CD4-positive, alpha-beta T cell treated with Interleukin-15 for 4 hours (primary cell): ENCODE results near the gene STRIP2.
"Not testable (repeated sequence)": the region's sequence is repeated elsewhere in the genome, so short reads cannot be mapped to it uniquely, and the experiment has no call there.

Experiments used
- DNase-seq: peaks from one replicate; pipeline ENCODE4 v3.0.0-alpha.2; 2020; ENCODE audit warnings: low spot score

Gene STRIP2

DNA sequence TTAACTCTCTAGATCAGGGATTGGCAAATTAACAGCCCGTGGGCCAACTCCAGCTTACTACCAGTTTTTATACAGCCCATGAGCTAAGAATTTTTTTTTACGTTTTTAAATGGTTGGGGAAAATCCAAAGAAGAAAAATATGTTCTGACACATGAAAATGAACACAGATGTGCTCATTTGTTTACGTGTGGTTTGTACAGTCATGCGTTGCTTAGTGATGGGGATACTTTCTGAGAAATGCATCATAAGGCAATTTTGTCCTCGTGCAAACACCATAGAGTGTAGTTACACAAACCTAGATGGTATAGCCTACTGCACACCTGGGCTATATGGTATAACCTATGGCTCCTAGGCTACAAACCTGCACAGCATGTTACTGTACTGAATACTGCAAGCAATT lies 59.8 kb downstream of the STRIP2 start:
- DNase-seq = peak; percentile 37

DNA sequence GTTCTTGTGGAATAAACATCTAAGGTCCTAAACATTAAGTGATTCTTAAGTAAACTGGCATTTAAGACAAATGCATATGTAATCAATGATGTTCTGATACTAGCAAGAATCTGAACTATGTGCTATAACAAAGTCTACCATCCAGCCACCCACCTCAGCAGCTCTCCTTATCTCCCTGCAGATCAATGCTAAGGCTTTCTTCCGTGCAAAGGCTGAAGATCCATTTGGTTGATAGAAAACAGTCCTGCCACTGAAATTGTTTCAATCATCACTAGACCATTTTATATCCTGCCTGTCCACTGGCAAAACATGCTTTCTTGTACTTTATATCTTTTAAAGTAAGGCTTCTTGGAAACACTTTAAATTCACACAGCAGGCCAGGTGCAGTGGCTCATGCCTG lies 61.8 kb downstream of the STRIP2 start:
- DNase-seq = no peak

DNA sequence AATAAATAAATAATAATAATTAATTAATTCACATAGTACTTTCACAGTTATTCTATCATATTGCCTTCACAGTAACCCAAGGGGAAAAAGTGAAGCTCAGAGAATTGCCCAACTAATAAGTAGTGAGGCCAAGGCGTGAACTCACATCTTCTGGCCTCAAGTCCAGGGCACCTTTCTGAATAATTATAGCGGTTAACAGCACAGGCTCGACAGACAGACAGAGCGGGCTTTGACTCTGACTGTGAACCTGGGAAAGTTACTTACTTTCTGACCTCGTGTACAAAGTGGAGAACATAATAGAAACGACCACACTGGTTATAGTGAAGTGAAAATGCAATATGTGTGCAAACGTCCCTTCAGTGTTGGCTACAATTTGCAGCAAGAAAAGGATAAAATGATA lies 62.4 kb downstream of the STRIP2 start:
- no peak for DNase-seq

DNA sequence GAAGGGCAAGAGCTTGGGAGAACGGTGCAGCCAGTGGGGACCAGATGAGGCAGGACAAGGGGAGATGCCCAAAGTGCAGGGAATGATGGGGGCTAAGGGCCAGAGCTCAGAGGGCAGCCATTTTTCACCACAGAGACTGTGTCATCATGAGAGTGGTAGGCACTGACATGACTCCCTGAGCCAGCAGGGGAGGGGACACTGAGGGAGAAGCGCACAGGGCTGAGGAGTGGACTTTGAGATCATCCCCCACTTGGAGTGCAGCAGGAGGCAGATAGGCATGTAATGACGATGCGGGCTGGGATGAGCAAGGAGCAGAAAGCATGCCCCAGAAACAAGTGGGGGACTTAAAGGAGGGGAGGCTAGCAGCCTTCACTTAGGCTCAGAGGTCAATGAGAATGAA lies 62.9 kb downstream of the STRIP2 start:
- DNase-seq = no peak

DNA sequence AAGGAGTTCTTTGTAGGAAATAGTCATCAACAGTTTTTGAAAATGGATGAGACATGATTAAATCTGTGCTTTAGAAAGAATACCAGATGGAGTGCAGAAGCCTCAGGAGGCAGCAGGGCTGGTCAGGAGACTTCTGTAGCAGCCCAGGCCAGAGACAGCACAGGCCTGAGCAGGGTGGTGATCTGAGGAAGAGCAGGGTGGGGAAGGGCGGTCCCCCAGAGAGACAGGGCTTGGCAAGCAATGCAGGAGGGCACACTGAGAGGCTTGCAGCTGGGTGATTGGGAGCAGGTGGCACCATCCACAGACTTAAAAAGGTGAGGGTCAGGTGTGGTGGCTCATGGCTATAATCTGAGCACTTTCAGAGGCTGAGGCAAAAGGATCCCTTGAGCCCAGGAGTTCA lies 63.8 kb downstream of the STRIP2 start:
- no peak for DNase-seq

DNA sequence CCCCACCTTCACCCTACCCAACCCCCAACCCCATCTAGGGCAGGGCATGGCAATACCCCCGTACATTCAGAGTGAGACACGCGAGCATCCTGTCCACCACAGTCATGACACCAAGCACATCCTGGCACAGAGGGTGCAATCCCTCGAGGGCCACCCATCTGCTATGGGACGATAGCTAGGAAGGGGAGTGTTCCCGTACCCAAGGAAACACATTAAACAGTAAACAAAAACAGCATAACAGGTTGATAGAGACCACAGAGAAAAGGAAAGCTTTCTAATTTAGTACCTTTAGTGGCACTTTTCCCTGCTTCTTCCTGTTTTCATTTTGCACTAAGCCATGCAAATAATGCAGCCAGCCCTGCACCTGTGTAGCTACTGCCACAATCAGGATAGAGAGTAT lies 65.8 kb downstream of the STRIP2 start:
- DNase-seq = no peak

DNA sequence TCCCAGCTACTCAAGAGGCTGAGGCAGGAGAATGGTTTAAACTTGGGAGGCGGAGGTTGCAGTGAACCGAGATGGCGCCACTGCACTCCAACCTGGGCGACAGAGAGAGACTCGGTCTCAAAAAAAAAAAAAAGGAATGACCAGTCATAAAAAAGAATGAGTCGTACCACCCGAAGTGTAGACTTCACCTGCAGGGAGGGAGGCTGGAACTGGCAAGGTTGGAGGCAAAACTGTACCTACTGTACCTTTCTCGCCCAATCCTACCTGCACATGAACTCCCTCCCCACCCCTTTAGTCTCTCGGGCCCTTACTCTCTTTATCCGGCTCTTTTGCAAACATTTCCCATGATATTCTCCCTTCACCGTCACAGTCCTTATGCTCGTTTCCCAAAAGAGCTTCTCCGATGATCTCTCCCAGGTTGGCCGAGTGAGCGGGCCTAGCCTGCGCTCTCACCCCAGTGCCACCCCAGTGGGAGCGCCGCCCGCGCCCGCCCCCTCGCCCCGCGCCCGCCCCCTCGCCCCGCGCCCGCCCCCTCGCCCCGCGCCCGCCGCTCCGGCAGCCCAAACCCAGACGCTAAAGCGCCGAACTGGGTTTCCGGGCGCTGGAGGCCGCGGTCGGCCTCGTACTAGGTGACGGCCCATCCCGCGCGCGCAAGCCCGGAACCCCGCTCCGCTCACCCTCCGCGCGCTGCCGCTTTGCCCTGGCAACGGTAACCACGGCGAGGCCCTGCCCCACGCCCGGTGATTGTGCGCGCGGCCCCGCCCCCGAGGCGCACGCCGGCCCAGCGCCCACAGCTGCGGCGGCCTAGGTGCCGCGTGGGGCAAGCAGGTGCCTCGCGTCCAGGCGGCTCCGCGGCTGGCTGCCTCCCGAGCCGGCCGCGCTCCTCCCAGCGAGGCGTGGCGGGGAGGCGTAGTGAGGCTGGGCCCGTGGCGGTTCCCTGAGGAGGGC lies 67.8 kb downstream of the STRIP2 start, which contains the start of gene SMKR1:
TSS of gene SMKR1 (plus strand) at position 772 of the 948 bp plus-strand sequence. CDS start 294 bp downstream, outside the sequence.
- peak; percentile 95 for DNase-seq

DNA sequence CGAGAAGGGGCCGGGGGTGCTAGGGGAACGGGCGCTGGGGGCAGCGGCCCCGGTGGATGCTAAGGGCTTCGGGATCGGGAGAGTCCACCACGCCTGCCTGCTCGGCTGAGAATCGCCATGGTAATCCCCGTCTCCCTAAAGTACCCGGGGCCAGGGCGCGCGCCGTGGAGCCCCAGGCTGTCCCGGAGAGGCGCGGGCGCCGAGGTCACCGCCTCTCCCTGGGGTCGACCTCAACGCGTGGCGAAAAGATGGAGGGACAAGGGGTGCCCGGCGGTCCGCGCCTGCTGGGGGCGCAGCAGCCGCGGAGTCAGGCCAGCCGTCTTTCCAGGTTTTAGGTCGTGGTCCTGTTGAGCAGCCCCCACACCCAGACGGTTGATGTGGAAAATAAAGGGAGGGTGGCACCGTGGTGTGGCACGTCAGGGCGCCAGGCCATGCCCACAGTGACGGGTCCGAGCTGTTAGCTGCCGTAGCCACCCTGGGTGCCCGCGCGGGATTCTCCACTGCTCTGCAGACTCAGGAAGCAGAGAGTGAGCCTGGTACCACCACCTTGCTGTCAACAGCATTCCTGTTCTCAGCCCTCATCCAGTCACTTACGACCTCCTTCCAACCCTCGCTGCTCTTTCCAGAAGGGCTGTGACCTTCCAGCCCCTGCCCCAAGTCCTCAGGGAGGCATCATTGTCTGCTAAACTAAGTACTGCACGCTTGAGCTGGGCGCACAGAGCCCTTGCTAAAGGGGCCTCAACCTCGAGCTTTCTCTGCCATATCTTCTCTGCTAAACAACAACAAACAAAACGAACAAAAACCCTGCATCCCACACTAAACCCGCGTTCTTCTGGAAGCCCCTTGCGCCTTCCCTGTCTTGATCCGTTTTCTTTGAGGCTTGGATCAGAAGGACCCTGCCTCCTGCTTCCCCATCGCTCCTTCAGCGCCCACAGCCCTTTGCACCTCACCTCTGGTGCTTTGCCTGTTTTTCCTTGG lies 68.8 kb downstream of the STRIP2 start:
- DNase-seq = no peak

DNA sequence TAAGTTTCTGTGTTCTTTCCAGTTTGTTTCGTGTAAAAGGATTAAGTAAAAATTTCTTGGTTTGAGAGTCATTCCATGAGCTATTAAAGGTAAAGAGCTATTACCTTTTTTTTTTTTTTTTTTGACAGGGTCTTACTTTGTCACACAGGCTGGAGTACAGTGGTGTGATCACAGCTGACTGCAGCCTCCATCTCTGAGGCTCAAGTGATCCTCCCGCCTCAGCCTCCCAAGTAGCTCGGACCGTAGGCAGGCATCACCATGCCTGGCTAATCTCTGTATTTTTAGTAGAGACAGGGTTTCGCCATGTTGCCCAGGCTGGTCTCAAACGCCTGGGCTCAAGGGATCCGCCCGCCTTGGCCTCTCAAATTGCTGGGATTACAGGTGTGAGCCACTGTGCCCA lies 69.5 kb downstream of the STRIP2 start:
- no peak for DNase-seq

DNA sequence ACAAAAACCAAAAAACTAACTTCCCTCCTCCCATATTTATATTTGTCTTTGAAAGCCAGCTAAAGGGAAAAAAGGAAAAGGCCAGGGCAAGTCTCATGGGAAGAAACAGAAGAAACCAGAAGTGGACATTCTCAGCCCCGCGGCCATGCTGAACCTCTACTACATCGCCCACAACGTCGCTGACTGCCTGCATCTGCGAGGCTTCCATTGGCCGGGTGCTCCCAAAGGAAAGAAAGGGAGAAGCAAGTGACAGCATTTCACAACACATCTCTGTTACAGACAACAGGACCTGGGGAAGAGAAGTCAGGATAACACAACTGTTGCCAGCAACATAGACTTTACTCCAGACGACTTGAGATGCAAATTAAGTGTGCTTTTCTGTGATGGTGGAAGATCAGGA lies 78.0 kb downstream of the STRIP2 start:
- DNase-seq = no peak

DNA sequence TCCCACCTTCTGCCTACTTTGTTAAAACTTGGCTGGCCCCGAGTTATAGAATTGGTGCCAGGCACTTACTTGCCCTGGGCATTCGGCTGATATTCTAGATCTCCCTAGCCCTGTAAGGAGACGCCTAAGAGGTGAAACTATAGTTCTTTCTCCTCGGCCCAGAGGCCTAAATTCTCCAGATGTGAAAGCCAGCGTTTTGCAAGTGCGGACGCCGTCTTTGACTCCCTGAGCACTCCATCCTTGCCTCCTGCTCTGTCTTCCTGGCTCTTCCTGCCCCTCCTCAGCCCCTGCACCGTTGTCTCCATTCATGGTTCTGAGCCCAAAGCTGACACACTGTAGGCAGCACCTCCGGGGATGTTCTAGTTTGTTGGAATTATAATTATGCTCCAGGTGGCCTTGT lies 79.3 kb downstream of the STRIP2 start:
- DNase-seq = no peak

DNA sequence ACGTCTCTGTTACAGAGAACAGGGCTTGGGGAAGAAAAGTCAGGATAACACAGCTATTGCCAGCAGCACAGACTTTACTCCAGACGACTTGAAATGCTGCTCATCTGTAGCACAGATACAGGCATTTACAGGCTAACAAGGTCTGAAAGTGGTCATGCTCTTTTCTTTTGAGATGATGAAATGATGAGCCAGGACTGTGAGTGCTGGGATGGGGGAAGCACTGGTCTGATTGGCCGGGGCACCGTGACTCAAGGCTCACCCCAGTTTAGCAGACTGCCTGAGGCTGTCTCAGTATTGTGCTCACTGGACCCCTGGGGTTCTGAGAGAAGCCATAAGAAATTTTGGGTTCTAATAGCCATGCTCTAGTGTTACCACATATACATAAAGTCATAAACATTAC lies 80.5 kb downstream of the STRIP2 start:
- DNase-seq = no peak

DNA sequence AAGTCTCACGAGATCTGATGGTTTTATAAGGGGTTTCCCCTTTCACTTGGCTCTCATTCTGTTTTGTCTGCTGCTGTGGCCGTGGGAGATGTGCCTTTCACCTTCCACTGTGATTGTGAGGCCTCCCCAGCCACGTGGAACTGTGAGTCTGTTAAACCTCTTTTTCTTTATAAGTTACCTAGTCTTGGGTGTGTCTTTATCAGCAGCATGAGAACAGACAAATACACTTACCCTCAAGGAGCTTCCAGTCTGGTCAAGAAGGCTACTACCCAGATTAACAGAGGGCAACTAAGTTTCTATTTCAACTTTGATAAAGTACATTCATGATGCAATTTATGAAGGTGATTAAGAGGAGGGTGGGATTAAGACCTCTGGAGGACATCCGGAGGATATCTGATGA lies 81.1 kb downstream of the STRIP2 start:
- no peak for DNase-seq

DNA sequence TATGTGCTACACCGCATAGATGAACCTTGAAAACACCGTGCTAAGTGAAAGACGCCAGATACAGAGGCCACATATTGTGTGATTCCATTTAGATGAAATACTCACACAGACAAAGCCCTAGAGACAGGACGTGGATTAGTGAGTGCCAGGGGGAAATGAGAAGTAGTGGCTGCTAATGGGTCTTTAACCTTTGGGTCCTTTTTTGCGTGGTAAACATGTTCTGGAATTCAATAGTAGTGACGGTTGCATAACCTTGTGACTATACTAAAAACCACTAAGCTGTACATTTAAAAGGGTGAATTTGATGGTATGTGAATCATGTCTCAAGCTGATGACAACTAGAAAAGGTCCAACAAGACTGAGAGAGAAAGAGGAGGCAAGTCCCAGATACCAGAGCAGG lies 83.7 kb downstream of the STRIP2 start:
- no peak for DNase-seq

DNA sequence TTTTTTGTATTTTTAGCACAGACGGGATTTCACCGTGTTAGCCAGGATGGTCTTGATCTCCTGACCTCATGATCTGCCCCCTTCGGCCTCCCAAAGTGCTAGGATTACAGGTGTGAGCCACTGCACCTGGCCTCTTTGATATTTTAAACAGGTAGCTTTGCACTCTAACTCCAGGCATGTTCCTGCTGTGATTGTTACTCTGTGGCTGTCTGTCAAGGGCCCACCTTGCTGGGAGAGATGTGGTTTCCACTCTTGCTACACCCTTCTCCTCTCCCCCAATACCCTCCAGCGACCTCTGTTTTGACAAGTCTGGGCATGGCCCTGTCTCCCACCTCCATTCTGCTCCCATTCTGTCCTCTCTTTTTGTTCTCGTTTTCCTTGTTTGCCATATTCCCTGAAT lies 85.2 kb downstream of the STRIP2 start:
- DNase-seq = no peak

DNA sequence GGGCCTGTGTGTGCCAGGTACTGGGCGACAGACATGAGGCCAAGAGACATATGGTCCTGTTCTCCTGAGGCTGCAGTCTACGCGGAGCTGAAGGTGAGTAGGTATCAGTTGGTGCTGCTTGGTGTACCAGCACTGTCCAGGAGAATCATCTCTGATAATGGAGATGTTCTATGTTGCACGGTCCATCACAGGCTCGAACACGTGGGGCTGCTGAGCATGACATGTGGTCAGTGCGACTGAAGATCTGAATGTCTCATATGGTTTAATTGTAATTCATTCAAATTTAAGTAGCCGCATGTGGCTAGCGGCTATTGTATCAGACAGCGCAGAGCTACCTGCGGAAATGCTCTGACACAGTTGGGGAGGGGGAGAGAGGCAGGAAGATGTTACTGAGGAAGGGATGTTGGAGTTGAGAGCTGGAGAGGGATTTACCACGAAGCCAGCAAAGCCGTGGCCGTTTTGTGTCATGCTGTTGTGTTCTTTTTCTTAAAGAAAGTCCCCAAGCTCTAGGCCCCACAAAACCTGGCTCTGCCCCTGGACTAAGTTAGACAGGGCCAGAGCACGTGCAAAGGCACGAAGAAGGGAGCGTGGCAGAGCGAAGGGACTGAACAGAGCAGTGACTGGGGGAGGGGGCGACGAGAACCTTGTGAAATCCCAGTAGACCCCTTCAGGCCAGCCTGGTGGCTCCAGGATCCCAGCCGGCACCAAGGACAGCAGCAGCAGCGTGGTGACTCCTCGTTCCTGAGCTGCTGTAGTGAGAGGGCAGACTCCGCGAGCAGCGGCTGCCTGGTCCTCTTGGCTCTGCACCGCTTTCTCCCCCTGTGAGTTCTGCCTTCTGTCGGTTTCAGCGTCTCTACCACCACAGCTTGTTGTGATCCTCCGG lies 88.1 kb downstream of the STRIP2 start:
- no peak for DNase-seq

DNA sequence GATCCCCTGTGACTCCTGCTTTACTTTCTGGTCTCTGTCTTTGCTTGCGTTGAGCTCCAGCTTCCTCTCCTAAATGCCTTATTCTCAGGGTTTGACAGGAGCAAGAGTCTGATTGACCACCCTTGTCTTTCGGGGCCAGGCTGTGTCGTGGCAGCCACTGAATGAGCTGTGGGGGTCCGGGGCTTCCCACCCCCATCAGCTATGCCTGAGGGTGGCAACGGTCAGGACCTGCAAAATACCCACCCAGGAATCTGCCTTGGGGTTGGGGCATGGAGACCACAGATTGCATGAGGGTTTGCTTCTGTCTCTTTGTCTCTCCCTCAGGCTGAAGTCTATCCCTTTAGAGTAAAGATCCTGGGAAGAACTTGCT lies 88.7 kb downstream of the STRIP2 start:
- no peak for DNase-seq

DNA sequence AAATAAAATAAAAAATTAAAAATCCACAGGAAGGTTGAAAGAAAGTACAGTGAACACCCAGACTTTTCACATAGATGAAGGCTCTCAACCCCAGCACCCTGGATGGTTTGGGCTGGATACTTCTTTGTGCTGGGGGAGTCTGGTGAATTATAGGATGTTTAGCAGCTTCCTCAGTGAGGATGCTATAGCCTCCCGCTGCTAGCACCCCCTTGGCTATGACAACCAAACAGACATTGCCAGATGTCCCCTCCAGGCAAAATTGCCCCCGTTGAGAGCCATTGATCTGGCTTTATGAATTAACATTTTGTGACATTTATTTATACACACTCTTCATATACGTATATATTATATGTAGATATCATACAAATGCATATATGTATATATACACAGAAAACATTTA lies 89.7 kb downstream of the STRIP2 start:
- DNase-seq = no peak

DNA sequence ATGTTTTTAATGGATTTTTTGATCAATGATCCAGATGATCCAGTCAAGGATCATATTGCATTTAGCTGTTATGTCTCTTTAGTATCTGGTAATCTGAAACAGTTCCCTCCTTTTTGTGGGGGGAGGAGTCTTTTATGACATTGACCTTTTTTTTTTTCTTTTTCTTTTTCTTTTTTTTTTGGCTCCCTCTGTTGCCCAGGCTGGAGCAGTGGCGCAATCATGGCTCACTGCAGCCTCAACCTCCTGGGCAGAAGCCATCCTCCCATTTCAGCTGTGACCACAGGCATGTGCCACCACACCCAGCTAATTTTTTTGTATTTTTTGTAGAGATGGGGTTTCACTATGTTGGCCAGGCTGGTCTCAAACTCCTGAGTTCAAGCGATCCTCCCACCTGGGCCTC lies 90.2 kb downstream of the STRIP2 start:
- DNase-seq = not testable (repeated sequence)

DNA sequence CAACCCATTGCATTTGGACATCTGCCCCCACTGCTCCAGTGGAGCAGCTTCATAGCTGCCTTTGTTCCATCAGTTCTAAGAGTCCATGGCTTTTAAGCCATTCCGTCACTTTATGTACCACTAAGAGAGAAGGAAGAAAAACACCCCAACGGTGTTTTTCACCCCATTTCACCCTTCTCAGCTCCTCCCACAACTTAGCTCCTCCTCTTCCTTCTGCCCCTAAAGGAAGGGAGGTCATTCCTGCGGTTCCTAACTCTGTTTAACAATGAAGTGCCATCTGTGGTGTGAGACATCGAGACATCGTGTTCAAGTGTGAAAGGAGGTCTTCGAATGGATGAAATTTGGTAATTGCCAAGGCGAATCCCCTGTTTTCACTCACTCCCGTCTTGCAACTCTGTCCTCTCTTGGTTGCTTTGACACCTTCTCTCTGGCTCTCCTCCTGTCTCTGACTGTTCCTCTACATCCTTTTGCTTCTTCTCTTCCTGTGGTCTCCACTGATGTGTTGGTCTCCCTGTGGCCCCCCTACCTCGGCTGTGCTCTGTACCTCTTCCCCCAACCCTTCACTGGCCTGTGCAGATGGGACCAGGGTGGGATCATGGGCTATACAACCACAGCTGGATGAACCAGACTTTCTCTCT lies 91.1 kb downstream of the STRIP2 start:
- no peak for DNase-seq

DNA sequence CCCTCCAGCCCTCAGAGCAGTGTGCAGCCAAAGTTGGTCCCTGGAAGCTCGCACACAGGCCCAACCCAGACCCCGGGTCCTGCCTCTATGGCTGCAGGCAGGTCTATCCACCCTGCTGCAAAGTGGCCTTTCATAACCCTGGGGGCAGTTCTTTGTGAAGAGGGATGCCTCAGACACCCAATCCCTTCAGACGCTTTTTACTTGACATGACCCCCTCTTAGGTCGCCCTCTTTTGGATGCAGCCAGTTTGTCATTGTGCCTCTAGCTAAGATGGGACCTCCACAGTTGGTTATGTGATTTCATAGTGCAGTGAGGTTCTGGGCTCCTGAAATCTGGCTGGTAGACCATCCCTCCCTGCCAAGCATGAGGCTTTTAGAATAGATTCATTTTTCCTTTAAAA lies 95.4 kb downstream of the STRIP2 start:
- no peak for DNase-seq
